ENCODE results near the gene MCF2L2.
"Not testable (repeated sequence)": the region's sequence is repeated elsewhere in the genome, so short reads cannot be mapped to it uniquely, and the experiment has no call there.

Gene MCF2L2

GRCh38 chr3:183396662-183397391 lies 31.6 kb downstream of the MCF2L2 start:
- DNase-seq (ENCODE audit: low spot score): no peak

DNA sequence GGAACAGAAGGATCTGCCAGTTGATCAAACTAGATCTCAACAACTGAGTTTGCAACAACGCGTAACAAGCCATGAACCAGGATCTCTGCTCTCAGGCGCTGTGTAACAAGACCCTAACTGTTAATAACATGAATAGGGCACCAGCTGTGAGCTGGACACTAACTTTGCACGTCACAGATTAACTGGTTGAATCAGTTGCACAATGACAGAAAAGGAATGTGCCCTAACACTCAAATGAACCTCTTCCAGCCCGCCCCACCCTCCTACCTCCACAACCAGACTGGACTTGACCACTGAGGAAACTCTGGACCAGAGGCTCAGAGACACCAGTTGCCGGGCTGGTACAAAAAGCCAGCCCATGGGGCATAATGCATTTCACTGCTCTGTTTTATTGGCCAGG lies 34.3 kb downstream of the MCF2L2 start:
- no peak for DNase-seq (ENCODE audit: low spot score)

GRCh38 chr3:183393625-183394024 lies 34.8 kb downstream of the MCF2L2 start:
- no peak for DNase-seq (ENCODE audit: low spot score)

- no peak for DNase-seq (ENCODE audit: low spot score)
Observed at GRCh38 chr3:183392186-183393034, 36.0 kb downstream of the MCF2L2 start.

GRCh38 chr3:183391460-183391859 lies 37.0 kb downstream of the MCF2L2 start:
- no peak for DNase-seq (ENCODE audit: low spot score)

DNA sequence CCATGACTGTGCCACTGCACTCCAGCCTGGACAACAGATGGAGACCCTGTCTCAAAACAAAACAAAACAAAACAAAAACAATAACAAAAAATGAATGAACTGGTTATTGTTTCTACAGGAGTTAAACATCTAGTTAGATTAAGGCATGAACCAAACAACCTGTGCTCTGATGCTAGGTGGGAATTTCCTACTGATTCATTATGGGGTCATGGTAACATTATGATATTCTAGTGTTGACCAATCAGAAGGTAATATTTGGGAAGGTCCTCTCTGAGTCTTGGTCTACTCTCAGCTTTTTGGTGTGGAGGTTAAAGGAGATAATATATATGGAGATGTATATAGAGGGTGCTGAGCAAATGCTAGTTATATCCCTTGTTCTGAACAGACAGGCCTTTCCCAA lies 37.6 kb downstream of the MCF2L2 start:
- DNase-seq (ENCODE audit: low spot score): no peak

DNA sequence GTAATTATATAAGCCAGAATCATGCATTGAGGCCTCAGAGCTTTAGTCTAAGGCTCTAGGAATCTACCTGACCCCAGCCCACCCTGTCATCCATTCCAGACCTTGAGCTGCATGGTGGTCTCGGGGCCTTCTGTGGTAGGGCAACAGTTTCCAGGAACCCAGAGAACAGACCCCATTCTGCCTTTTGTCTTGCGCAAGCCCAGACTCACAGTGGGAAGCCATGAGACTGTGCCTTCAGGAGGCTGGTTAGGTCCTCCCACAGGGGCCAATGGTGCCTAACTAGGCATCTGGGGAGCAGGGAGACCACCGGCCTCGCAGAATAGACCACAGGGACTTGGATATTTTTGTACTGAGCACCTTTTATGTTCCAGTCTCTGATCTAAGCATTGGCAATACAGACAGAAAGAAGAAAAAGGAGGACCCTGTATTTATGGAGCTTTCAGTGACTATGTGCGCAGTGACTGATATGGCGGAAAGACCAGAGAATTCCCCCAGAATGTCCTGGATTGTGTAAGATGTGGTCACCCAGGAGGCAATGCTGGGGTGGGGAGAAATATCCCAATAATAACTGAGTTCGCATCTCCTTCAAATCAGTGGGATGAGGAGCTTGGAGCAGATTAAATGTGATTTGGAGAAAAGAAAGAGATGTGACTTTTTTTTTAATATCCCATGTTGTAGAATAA lies 40.1 kb downstream of the MCF2L2 start:
- no peak for DNase-seq (ENCODE audit: low spot score)

DNA sequence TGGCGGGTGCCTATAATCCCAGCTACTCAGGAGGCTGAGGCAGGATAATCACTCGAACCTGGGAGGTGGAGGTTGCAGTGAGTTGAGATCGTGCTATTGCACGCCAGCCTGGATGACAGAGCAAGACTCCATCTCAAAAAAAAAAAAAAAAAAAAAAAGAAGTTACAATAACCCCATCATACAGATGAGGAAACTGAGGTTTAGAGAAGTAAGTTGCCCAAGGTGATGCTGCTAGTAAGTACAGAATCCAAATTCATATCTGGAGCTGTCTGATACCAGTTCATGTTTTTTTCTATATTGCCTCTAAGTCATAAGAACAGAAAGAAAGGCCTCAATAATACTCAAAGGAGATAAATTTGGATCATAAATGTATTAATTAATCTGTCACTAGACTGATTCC lies 40.6 kb downstream of the MCF2L2 start:
- no peak for DNase-seq (ENCODE audit: low spot score)

- DNase-seq (ENCODE audit: low spot score): peak; percentile 33
Observed at GRCh38 chr3:183386651-183387050, 41.8 kb downstream of the MCF2L2 start.

GRCh38 chr3:183385698-183386613 lies 42.5 kb downstream of the MCF2L2 start:
- peak; percentile 57 for DNase-seq (ENCODE audit: low spot score)

GRCh38 chr3:183381673-183382072 lies 46.7 kb downstream of the MCF2L2 start:
- no peak for DNase-seq (ENCODE audit: low spot score)

DNA sequence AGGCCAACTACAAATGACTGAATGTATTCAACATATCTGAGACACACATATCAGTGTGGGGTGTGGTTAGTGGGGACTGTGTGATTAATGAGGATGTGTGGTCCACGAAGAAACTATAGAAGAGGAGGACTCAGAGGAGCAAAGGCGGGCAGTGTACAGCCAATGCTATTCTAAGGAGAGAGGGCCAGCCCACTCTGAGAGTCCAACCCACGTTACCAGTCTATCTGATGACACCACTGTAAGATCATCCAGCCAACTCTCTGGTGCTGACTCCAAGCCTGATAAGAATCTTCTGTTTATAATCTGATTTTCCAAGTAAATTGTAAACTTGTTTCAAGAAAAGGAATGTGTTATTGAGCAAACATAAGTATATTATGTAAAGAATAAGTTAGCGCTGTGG lies 47.2 kb downstream of the MCF2L2 start:
- no peak for DNase-seq (ENCODE audit: low spot score)

DNA sequence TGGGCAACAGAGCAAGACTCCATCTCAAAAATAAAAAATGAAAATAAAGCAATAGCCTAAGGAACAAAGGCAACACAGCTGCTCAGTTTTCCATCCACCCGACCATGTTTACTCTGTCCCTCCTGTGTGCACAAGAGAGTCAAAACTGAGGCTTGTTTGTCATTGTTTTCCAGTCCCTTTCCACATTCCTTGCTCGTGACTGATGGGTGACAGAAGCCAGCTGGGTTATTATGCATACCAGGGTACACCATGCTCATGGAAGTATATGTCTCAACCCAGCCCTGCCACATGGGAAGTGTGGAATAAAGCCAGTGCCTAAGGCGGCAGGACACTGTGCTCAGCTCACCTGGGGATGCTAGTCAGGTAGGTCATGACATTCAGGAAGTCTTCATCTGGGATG lies 49.5 kb downstream of the MCF2L2 start:
- DNase-seq (ENCODE audit: low spot score): no peak

DNA sequence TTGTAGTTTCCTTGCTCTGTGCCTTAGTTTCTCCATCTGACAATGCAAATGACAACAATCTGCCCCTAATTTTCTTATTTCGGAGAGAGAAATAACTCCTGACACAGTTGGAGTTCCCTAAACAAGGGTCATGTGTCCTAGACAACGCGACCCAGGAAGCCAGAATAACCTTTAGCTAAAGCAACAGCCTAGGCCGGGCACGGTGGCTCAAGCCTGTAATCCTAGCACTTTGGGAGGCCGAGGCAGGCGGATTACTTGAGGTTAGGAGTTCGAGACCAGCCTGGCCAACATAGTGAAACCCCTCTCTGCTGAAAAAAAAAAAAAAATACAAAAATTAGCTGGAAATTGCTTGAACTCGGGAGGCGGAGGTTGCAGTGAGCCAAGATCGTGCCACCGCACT lies 49.9 kb downstream of the MCF2L2 start:
- no peak for DNase-seq (ENCODE audit: low spot score)

- no peak for DNase-seq (ENCODE audit: low spot score)
Observed at GRCh38 chr3:183378008-183378407, 50.4 kb downstream of the MCF2L2 start.

- DNase-seq (ENCODE audit: low spot score): no peak
Observed at GRCh38 chr3:183377307-183377959, 51.0 kb downstream of the MCF2L2 start.

DNA sequence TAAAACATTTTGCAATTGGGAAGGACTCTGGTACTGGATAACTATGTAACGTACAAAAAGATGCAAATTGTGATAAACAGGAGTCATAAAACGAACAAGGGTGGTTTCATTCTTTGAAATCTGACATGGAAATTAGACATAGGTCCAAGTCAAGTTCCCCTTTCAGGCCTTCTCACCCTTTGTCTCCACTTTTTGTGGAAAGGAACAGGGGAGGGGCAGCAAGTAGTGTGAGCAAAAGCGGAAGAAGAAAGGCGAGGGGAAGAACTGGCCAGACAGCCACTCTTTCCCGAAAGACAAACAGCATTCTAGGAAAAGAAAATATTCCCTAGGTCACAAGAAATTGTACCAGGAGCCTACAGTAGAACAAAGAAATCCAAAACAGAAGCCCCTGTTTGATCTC lies 52.6 kb downstream of the MCF2L2 start:
- peak; percentile 39 for DNase-seq (ENCODE audit: low spot score)

- DNase-seq (ENCODE audit: low spot score): no peak
Observed at GRCh38 chr3:183375337-183375736, 53.1 kb downstream of the MCF2L2 start.

GRCh38 chr3:183372911-183373310 lies 55.5 kb downstream of the MCF2L2 start:
- no peak for DNase-seq (ENCODE audit: low spot score)

GRCh38 chr3:183371600-183371968 lies 56.8 kb downstream of the MCF2L2 start:
- not testable (repeated sequence) for DNase-seq (ENCODE audit: low spot score)

GRCh38 chr3:183370391-183370790 lies 58.0 kb downstream of the MCF2L2 start:
- no peak for DNase-seq (ENCODE audit: low spot score)

All from putamen (tissue), 1 donor.